HG03457 (cell line): ENCODE data around the gene C1orf35.

ENCODE experiments used
- ATAC-seq: cut with Tn5 transposase; IDR thresholded peaks from one replicate; pipeline ENCODE4 v1.9.1; 2021; ENCODE audit warnings: moderate number of reproducible peaks; ENCODE audit not compliant: unreplicated experiment

C1orf35 gene

GRCh38 chr1:228081144-228081543 is 22.0 kb downstream of the C1orf35 start:
- ATAC-seq, result no peak

DNA sequence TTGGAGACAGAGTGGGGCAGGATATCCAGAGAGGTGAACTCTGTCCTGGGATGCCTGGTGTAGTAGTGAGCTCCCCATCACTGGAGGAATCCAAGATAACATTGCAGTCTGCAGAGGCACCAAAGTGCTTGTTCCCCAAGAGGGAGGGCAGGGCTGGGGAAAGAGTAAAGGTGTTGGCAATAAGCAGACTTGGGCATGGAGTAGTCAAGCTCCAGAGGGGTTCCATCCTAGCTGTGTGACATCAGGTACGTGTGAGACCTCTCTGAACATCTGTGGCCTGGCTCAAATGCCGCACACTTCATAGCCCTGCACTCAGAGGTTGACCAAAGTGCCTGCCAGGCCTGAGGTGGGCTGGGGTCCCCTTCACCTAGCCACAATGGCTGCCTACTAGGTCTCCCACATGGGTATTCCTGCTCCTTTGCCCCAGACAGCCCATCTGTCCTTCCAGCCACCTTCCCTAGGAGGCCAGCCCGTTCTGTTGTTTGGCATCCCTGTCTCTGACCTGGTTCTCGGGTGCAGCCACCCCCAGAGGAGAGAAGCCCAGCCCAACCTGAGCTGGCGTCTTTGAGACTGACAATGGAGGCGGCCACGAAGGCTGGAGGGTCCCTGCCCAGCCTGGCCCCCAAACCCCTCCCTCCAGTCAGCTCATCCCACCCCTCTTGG is 23.4 kb downstream of the C1orf35 start:
- ATAC-seq, result no peak

GRCh38 chr1:228079013-228079412 is 24.1 kb downstream of the C1orf35 start:
- no peak for ATAC-seq

GRCh38 chr1:228077565-228078330 is 25.4 kb downstream of the C1orf35 start:
- ATAC-seq, result no peak

DNA sequence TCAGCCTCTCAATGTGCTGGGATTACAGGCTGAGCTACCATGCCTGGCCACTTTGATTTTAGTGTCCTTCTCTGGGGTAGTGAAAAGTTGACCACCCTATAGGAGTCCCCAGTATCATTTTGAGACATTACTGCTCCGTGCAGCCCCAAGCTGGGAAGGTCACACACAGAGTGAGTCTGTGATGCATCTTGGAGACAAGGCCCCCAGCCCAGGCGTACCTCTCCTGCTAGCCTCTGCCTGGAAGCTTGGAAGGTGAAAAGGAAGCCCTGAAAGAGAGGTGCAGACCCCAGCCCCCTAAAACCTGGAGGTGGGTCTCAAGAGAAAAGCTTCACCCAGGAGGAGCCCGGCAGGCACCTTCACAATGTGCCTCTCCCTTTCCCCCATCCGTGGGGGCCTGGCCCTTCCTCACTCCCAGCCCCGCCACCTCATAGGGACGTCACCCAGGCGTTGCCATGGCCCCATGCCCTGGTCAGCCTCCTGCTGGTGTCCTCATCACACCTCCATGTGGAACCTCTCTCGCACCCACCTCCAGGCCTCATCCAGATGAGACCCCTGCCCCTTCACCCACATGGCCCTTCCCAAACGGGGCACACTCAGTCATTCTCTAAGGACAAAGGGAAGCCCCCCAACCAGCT is 26.2 kb downstream of the C1orf35 start:
- ATAC-seq, result no peak

GRCh38 chr1:228075801-228076271 is 27.3 kb downstream of the C1orf35 start:
- ATAC-seq, result no peak

DNA sequence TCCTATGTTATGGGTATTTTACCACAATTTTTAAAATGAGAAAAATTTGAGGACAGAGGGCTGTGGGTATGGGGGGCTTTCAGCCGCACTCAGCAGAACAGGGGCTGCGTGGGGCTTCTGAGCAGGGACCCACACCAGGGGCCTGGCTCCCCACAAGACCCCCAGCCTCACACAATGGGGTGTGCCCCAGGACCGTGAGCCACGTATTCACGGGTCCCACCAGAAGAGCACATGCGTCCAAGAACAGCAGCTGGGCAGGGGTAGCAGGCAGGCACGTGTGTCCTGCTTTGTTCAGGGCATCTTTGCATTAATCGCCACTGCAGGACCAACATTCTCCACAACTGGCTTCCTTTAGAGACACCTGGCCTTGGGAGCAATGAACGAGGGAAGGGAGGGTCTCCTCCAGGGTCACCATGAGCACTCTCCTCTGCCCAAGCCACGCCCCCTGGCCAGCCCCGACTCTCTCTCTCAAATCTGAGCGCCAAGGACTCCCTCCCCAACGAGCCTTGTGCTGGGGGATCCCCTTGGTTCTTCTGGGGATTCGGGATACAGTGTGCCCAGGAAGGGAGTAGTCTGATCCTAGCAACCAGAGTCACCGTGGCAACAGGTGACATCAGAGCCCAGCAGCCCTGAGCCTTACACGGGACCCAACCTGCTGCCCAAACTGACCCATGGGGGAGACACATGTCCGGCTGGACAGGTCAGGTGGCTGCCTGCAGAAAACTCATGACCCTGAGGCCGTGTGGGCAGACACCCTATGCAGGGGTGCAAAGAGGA is 28.0 kb downstream of the C1orf35 start:
- ATAC-seq, result no peak

DNA sequence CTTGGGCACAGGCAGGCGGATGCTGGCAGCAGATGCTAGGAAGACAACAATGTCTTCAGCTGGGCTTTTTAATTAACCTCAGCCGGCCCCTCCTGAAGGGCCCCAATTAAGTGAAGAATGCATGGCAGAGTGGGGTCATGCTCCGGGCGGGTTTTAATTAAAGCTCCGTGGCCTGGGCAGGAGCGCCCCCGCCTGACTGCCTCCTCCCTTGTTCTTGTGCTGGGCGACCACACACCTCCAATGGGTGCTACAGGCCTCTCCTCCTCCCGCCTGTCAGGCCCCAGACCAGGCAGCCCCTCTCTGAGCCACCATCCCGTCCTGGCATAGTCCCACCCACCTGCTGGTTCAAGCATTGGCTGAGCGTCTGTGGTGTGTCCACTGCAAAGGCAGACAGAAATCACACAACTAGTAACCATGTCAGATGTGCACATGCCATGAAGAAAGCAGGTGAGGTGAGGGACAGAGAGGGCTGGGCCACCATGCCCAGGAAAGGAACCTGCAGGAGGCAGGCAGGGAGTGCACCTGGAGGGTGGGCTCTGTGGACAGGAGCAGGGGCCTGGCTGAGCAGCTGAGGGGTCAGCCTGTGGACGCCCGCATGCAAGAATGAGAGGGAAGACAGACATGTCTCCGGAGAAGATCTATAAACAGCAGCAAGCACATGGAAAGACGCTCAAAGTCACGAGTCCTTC is 29.1 kb downstream of the C1orf35 start:
- ATAC-seq, result no peak

DNA sequence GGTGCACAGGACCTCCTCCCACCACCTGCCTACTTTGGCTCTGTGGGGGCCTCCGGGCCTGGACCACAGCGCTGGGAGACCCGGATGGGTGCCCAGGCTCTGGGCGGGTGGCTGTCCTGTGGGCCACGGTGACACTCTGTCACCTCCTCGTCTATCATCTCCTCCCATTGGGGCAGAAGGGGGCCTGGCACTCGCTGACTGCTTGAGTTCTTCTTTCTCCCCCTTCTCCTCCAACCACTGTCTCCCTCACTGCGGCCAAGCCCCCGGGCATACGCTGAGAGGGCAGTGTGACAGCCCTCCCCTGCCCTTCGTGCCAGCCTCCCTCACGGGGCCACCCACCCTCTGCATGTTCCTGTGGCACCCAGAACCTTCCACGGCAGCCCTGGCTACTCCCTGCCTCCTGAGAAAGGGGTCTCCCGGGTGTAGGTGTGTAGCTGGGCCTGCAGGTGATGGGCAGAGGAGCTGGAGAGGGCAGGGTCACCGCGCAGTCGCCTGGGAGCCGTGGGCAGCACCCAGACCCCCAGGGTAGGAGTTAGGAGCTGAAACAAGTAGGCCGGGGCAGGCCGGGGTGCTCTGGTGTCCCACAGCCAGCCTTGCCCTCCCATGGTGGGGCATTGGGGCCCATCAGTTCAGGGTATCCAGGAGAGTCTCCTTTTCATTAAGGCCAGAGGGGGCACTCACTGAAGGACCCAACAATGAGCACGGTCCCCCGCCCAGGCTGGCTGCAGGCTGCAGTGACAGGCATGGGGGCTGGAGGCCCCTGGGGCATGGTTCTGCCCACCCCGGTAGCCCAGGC is 29.9 kb downstream of the C1orf35 start:
- no peak for ATAC-seq

- ATAC-seq, result no peak
These were observed 30.5 kb downstream of the C1orf35 start for GRCh38 chr1:228072658-228073043.

DNA sequence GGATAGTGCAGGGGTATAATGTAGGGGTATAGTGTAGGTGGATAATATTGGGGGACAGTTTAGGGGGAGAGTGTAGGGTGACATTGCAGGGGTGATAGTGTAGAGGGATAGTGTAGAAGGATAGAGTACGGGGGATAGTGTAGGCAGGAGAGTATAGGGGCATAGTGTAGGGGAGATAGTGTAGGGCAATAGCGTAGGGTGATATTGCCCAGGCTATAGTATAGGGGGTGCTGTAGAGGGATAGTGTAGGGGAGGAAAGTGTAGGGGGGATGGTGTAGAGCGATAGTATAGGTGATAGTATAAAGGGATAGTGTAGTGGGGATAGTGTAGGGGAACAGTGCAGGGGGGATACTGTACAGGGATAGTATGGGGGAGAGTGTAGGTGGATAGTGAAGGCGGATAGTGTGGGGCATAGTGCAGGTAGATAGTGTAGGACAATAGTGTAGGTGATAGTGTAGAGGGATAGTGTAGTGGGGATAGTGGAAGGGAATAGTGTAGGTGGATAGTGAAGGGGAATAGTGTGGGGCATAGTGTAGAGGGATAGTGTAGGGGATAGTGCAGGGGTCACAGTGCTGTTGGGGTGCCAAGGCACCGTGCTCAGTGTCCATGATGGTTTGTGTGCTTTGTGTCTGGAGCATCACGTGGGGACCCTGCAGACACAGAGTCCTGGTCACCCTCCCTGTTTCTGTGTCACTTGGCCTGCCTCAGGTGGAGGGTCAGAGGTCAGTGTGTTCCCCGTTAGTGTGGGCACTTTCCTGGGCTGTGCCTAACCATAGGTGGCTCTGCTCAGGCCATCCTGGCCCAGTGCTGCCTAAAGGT is 31.1 kb downstream of the C1orf35 start:
- ATAC-seq, result no peak

DNA sequence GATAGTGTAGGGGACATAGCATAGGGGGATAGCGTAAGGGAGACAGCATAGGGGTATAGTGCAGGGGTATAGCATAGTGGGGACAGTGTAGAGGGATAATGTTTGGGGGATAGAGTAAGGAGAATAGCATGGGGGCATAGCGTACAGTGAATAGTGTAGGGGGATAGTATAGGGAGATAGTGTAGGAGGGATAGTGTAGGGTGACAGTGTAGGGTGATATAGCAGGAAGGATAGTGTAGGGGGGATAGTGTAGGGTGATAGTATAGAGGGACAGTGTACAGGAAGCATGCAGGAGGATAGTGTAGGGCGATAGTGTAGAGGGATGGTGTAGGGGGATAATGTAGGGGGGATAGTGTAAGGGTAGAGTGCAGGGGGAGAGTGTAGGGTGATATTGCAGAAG is 32.3 kb downstream of the C1orf35 start:
- no peak for ATAC-seq

- ATAC-seq, result no peak
These were observed 33.0 kb downstream of the C1orf35 start for GRCh38 chr1:228070173-228070572.

GRCh38 chr1:228068359-228068758 is 34.8 kb downstream of the C1orf35 start:
- no peak for ATAC-seq

DNA sequence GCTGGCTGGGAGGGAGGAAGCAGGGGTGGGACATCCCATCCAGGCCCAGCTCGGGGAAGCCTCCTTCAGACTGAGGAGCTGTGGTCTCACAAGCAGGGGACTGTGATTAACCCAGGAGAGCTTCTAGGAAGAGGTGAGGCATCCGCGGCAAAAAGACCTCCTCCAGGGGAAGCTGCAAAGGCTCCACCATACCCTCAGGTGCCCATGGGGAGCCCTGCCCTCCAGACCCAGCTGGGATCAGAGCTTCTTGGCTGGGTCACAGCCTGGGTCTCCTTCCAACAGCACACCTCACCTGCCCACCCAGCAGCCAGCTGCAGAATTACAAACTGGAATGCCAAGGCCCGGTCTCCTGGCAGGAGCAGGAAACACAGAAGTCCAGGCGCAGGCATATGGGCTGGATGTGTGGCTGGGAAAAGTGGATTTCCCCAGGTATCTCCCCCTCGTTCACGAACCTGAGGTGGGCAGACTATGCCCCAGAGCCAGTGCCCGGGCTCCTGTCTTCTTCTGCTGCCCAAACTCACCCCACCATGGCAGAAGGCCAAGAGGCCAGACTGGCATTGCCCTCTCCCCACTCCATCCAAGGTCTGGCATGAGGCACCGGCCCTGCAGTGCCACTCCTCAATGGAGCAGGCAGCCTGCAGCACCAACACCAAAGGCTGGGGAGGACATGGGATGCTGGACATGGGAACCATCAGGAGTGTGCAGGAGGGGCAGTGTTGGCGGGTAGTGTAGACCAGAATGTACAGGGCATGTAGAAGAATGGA is 36.1 kb downstream of the C1orf35 start:
- no peak for ATAC-seq

GRCh38 chr1:228066416-228066815 is 36.7 kb downstream of the C1orf35 start:
- ATAC-seq, result no peak

GRCh38 chr1:228065543-228066347 is 37.4 kb downstream of the C1orf35 start:
- ATAC-seq, result no peak
